SK-N-MC (cell line): Measurements from ENCODE around the gene POLK.

Experiments used
- EZH2 ChIP-seq: fragments of 200-600 bp; sonication (generic); IDR thresholded peaks from one replicate; pipeline ENCODE4 v1.6.1; 2017; ENCODE audit warnings: antibody characterized with exemption
- POLR2AphosphoS5 ChIP-seq: IDR thresholded peaks from 2 replicates; pipeline ENCODE4 v1.6.1; 2012; ENCODE audit warnings: mild to moderate bottlenecking, low read depth, low read length, borderline replicate concordance

- TF ChIP-seq EZH2 (no peak), POLR2AphosphoS5 (no peak)
Observed at GRCh38 chr5:75524591-75524990, 12.9 kb downstream of the POLK start.
